ENCODE results near the gene HUNK.
"Not testable (repeated sequence)": the region's sequence is repeated elsewhere in the genome, so short reads cannot be mapped to it uniquely, and the experiment has no call there.

HUNK gene

GRCh38 chr21:31872452-31873274, at the start of gene HUNK:
HUNK (plus strand) TSS chr21:31873020; CDS start chr21:31873675, 655 bp downstream.
- DNase-seq (ENCODE audit: low read depth), result no peak

- no peak for DNase-seq (ENCODE audit: low read depth)
Observed at GRCh38 chr21:31829736-31830472, 42.9 kb upstream of the HUNK start.

GRCh38 chr21:31830701-31831100, 42.1 kb upstream of the HUNK start:
- no peak for DNase-seq (ENCODE audit: low read depth)

- no peak for DNase-seq (ENCODE audit: low read depth)
Observed at GRCh38 chr21:31837041-31837440, 35.8 kb upstream of the HUNK start.

GRCh38 chr21:31837618-31838390, 35.0 kb upstream of the HUNK start:
- DNase-seq (ENCODE audit: low read depth), result no peak

- DNase-seq (ENCODE audit: low read depth), result no peak
Observed at GRCh38 chr21:31838586-31839355, 34.0 kb upstream of the HUNK start.

GRCh38 chr21:31844206-31844605, 28.6 kb upstream of the HUNK start:
- DNase-seq (ENCODE audit: low read depth), result no peak

- DNase-seq (ENCODE audit: low read depth), result no peak
Observed at GRCh38 chr21:31845151-31845729, 27.6 kb upstream of the HUNK start.

- no peak for DNase-seq (ENCODE audit: low read depth)
Observed at GRCh38 chr21:31846690-31847089, 26.1 kb upstream of the HUNK start.

- DNase-seq (ENCODE audit: low read depth), result no peak
Observed at GRCh38 chr21:31847761-31848160, 25.1 kb upstream of the HUNK start.

GRCh38 chr21:31848326-31848985, 24.4 kb upstream of the HUNK start:
- DNase-seq (ENCODE audit: low read depth), result no peak

GRCh38 chr21:31850886-31851285, 21.9 kb upstream of the HUNK start:
- DNase-seq (ENCODE audit: low read depth), result no peak

GRCh38 chr21:31855180-31855579, 17.6 kb upstream of the HUNK start:
- no peak for DNase-seq (ENCODE audit: low read depth)

GRCh38 chr21:31857096-31857495, 15.7 kb upstream of the HUNK start:
- no peak for DNase-seq (ENCODE audit: low read depth)

GRCh38 chr21:31857631-31858030, 15.2 kb upstream of the HUNK start:
- DNase-seq (ENCODE audit: low read depth), result not testable (repeated sequence)

- no peak for DNase-seq (ENCODE audit: low read depth)
Observed at GRCh38 chr21:31860851-31861250, 12.0 kb upstream of the HUNK start.

GRCh38 chr21:31862078-31862477, 10.7 kb upstream of the HUNK start:
- DNase-seq (ENCODE audit: low read depth), result no peak

- no peak for DNase-seq (ENCODE audit: low read depth)
Observed at GRCh38 chr21:31865429-31865970, 7.3 kb upstream of the HUNK start.

- peak; percentile 51 for DNase-seq (ENCODE audit: low read depth)
Observed at GRCh38 chr21:31866077-31866511, 6.7 kb upstream of the HUNK start.

GRCh38 chr21:31869750-31870149, 3.1 kb upstream of the HUNK start:
- no peak for DNase-seq (ENCODE audit: low read depth)

All from activated T-helper 9 cell treated with anti-CD3 and anti-CD28 coated beads, Interleukin-2, amount 50 U/mL, for 16 hours (primary cell).